Heart left ventricle (tissue), 13 donors: Measurements from ENCODE around the gene THPO.

Experiments used
- POLR2A ChIP-seq, 2 donors: fragments of 450-650 bp; IDR thresholded peaks; one replicate each; pipeline ENCODE4 v1.6.1; 2017; ENCODE audit warnings: antibody characterized with exemption in 2 of 2, mild to moderate bottlenecking in 2 of 2, moderate library complexity in 2 of 2
- TF ChIP-seq, protein P1 (sequence below), 12 donors: fragments of 200-600 bp; sonication (generic) in 4 of 12; IDR thresholded peaks; one replicate each; pipeline versions ENCODE4 v1.5.0 to v1.8.0; 2018 to 2022; ENCODE audit warnings: antibody characterized with exemption in 12 of 12, mild to moderate bottlenecking in 5 of 12
- donor health status: ischemic (EF 13 %, LVEDD 7.1; RV severe dilation, severe dysfunction).
- donor health status: DM: no; HTN: yes; CAD: no.
- donor health status: DM: no; HTN: no; CAD: no.
- donor health status: ischemic (EF 25% LVEDD 6.9; RV normal size, moderate dysfunction).
- donor health status: ischemic (EF 25% LVEDD 5.7; RV mildly dilated, moderate dysfunction).
- donor health status: ischemic (EF 35%, LVEDD 5.7; RV mildly dilated, moderate dysfunction).
- donor health status: nonischemic (EF 11% LVEDD 7.7; RV severe dilation, severe dysfunction).
- donor health status: DM: yes; HTN: yes; CAD: no.
- donor health status: PGD.
- donor health status: ischemic (EF 29% LVEDD 5.4; RV normal size, mild dysfunction).
- donor health status: nonischemic (EF 23%, LVEDD 6.1; RV moderate dilation, normal function).

DNA sequence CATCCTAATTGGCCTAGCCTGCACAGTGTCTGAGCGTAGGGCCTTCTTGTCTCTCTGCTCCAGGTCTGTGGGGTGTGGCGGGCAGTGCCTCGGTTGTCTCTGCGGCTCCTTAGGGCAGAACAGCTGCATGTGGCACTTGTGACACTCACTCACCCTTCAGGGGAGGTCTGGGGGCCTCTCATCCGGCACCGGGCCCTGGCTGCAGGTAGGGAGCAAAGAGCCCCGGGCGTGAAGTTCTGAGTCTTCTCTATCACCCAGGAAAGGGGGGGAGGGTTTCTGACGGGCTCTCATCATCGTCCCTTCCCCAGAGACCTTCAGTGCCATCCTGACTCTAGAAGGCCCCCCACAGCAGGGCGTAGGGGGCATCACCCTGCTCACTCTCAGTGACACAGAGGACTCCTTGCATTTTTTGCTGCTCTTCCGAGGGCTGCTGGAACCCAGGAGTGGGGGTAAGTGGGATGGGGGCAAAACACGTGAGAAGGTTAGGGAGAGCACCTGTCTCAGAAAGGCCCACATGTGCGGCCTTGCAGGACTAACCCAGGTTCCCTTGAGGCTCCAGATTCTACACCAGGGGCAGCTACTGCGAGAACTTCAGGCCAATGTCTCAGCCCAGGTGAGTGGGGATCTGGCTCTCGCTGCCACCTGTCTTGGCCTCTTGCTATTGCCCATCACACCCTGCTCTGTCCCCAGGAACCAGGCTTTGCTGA lies 4.5 kb upstream of the THPO start:
- no peak for TF ChIP-seq POLR2A (IDR thresholded peaks at IDR 0.05)
- TF ChIP-seq, protein P1, sequence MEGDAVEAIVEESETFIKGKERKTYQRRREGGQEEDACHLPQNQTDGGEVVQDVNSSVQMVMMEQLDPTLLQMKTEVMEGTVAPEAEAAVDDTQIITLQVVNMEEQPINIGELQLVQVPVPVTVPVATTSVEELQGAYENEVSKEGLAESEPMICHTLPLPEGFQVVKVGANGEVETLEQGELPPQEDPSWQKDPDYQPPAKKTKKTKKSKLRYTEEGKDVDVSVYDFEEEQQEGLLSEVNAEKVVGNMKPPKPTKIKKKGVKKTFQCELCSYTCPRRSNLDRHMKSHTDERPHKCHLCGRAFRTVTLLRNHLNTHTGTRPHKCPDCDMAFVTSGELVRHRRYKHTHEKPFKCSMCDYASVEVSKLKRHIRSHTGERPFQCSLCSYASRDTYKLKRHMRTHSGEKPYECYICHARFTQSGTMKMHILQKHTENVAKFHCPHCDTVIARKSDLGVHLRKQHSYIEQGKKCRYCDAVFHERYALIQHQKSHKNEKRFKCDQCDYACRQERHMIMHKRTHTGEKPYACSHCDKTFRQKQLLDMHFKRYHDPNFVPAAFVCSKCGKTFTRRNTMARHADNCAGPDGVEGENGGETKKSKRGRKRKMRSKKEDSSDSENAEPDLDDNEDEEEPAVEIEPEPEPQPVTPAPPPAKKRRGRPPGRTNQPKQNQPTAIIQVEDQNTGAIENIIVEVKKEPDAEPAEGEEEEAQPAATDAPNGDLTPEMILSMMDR (IDR thresholded peaks at IDR 0.05): no peak
